GM12875 (cell line): ENCODE measurements around the gene FOXP1.

Experiments used
- H3K4me3 ChIP-seq: one replicate; pipeline ENCODE4 v1.5.1; 2011; ENCODE audit warnings: low read depth, low read length, control low read depth
- CTCF ChIP-seq: IDR thresholded peaks from 2 replicates; pipeline ENCODE4 v1.5.1; 2011; ENCODE audit warnings: low read depth, mild to moderate bottlenecking, control low read depth, inconsistent platforms, low read length, moderate library complexity, borderline replicate concordance; ENCODE audit not compliant: insufficient read depth

Gene FOXP1

GRCh38 chr3:71290301-71290700 lies 293.2 kb downstream of the FOXP1 start:
- no peak for TF ChIP-seq CTCF
- H3K4me3 ChIP-seq, result no peak overlapping the region

DNA sequence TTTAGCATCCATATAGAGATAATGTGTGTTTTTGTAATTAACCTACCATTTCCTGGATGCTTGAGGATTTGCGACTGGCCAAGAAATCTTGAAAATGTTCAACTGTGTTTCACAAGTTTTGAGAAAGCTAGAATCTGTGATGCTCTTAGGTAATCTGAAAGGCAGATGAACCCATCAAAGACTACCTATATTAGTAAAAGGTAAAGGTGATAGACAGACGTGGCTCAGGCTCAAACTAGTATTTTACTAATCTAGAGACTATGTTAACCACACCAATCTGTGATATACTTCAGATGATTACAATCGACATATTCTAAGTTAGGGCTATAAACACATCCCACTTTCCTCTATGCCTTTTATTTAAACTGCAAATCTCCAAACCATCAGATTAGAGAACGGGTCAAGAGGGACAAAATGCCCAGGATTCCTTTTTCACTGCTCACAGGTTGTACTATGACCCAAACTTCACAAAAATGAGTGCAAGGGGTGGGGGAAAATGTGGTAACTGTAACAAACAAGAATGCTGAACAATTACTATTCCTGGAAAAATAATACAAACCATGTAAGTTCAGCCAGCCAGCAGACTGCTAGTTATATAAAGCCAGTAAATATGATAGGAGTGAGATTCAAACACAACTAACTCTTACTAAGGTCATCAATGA lies 295.1 kb downstream of the FOXP1 start:
- no peak for TF ChIP-seq CTCF
- no peak overlapping the region for H3K4me3 ChIP-seq

GRCh38 chr3:71285086-71285485 lies 298.4 kb downstream of the FOXP1 start:
- no peak overlapping the region for H3K4me3 ChIP-seq
- TF ChIP-seq CTCF, result no peak

DNA sequence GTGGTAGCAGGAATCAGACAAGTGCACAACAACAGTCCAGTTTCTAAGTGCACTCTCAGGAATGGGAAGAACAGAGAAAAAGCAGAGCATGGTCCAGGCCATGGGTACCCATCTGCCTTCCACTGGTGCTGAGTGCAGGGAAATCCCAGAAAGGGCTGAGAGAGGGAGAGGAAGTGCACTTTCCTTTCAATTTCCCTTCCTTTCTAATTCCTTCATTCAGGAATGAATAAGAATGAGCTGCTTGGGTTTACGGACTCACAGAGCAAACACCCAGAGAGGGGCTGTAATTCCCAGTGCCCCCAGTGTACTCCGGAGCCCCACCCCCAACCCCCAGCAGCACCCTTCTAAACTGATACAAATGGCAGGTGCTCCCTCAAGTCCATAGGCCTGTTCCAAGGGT lies 300.6 kb downstream of the FOXP1 start:
- H3K4me3 ChIP-seq, result no peak overlapping the region
- no peak for TF ChIP-seq CTCF

DNA sequence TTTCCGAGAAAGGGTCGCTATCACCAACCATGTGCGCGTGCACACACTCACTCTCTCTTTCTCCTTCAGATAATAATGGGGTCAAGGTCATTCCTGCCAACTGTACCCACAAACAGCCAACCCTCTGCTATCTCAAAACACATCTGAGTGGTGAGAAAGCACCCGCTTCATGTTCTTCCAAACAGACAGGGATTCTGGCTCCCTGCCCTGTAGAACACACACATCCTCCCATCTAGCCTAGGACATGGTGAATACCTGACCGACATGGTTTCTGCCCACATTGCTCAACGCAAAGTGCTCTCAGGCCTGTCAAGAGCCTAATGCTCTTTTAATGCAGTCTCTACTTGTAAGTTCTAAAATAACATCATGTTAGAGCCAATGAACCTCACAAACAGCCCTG lies 302.2 kb downstream of the FOXP1 start:
- no peak overlapping the region for H3K4me3 ChIP-seq
- TF ChIP-seq CTCF, result no peak

GRCh38 chr3:71277341-71277740 lies 306.2 kb downstream of the FOXP1 start:
- no peak for TF ChIP-seq CTCF
- no peak overlapping the region for H3K4me3 ChIP-seq

DNA sequence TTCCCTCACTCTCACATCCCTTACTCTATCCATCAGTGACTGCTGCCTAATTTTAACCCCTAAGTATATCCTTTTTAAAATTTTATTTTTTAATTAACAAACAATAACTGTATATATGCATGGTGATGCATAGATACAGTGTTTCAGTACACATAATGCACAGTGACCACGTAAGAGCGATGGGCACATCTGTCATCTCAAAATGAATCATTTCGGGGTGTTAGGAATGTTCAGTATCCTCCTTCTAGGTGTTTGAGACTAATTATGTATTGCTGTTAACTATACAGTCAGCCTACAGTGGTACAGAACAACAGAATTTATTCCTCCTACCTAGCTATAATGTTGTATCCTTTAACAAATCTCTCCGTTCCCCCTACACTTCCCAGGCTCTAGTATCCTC lies 307.0 kb downstream of the FOXP1 start:
- no peak for TF ChIP-seq CTCF
- no peak overlapping the region for H3K4me3 ChIP-seq
